GM18519 (cell line): ENCODE data around the gene ZCCHC4.
"Not testable (repeated sequence)": the region's sequence is repeated elsewhere in the genome, so short reads cannot be mapped to it uniquely, and the experiment has no call there.

Experiments
- ATAC-seq: cut with Tn5 transposase; IDR thresholded peaks from one replicate; pipeline ENCODE4 v1.9.1; 2021; ENCODE audit warnings: mild to moderate bottlenecking, moderate library complexity; ENCODE audit not compliant: unreplicated experiment, low FRiP score

Gene ZCCHC4

GRCh38 chr4:25313201-25313895 lies 774 bp downstream of the ZCCHC4 start:
- no peak for ATAC-seq

GRCh38 chr4:25320336-25320735 lies 7.8 kb downstream of the ZCCHC4 start:
- no peak for ATAC-seq

GRCh38 chr4:25320773-25321172 lies 8.2 kb downstream of the ZCCHC4 start:
- no peak for ATAC-seq

- no peak for ATAC-seq
Observed at GRCh38 chr4:25321703-25322102, 9.1 kb downstream of the ZCCHC4 start.

GRCh38 chr4:25328463-25328862 lies 15.9 kb downstream of the ZCCHC4 start:
- not testable (repeated sequence) for ATAC-seq

GRCh38 chr4:25330335-25330734 lies 17.8 kb downstream of the ZCCHC4 start:
- ATAC-seq, result no peak

- ATAC-seq, result no peak
Observed at GRCh38 chr4:25330905-25331808, 18.6 kb downstream of the ZCCHC4 start.

GRCh38 chr4:25343671-25344070 lies 31.1 kb downstream of the ZCCHC4 start:
- ATAC-seq, result no peak

GRCh38 chr4:25345744-25346143 lies 33.2 kb downstream of the ZCCHC4 start:
- no peak for ATAC-seq

- ATAC-seq, result no peak
Observed at GRCh38 chr4:25346913-25347312, 34.3 kb downstream of the ZCCHC4 start.

GRCh38 chr4:25347473-25347872 lies 34.9 kb downstream of the ZCCHC4 start:
- no peak for ATAC-seq

- no peak for ATAC-seq
Observed at GRCh38 chr4:25347971-25348370, 35.4 kb downstream of the ZCCHC4 start.

- ATAC-seq, result no peak
Observed at GRCh38 chr4:25350561-25350960, 38.0 kb downstream of the ZCCHC4 start.

GRCh38 chr4:25351777-25352416 lies 39.3 kb downstream of the ZCCHC4 start:
- ATAC-seq, result no peak

- no peak for ATAC-seq
Observed at GRCh38 chr4:25356068-25356467, 43.5 kb downstream of the ZCCHC4 start.

GRCh38 chr4:25358515-25359275 lies 46.1 kb downstream of the ZCCHC4 start:
- no peak for ATAC-seq

GRCh38 chr4:25361253-25361652 lies 48.7 kb downstream of the ZCCHC4 start:
- no peak for ATAC-seq

- ATAC-seq, result no peak
Observed at GRCh38 chr4:25367004-25367621, 54.5 kb downstream of the ZCCHC4 start.

- ATAC-seq, result no peak
Observed at GRCh38 chr4:25367877-25368276, 55.3 kb downstream of the ZCCHC4 start.

- no peak for ATAC-seq
Observed at GRCh38 chr4:25368315-25368714, 55.7 kb downstream of the ZCCHC4 start.
